T-helper 1 cell treated with Interleukin-12 subunit alpha and Interleukin-12 subunit beta and Interleukin-4 antibody, amounts not matched to agents 30 μg/mL and 1 μg/mL, for 36 hours (primary cell): ENCODE data around the gene DCX.

Experiments used
- H3K27ac Mint-ChIP-seq: one replicate; pipeline ENCODE4 v1.8.0; 2021; ENCODE audit warnings: mild to moderate bottlenecking, mixed read lengths
- H3K27me3 Mint-ChIP-seq: one replicate; pipeline ENCODE4 v1.8.0; 2021; ENCODE audit warnings: low read depth, mixed read lengths
- H3K36me3 Mint-ChIP-seq: one replicate; pipeline ENCODE4 v1.8.0; 2021; ENCODE audit warnings: low read depth, mixed read lengths
- H3K4me1 Mint-ChIP-seq: one replicate; pipeline ENCODE4 v1.8.0; 2021; ENCODE audit warnings: low read depth, mixed read lengths
- H3K4me3 Mint-ChIP-seq: one replicate; pipeline ENCODE4 v1.8.0; 2021; ENCODE audit warnings: mild to moderate bottlenecking, moderate library complexity, mixed read lengths
- H3K9me3 Mint-ChIP-seq: one replicate; pipeline ENCODE4 v1.8.0; 2021; ENCODE audit warnings: mixed read lengths

DCX gene

GRCh38 chrX:111309083-111309482 lies 102.9 kb downstream of the DCX start:
- H3K36me3 Mint-ChIP-seq = no peaks in the 10 kb centered on the region
- H3K9me3 Mint-ChIP-seq = no peaks in the 10 kb centered on the region
- H3K4me1 Mint-ChIP-seq = no peaks in the 10 kb centered on the region
- no peak overlapping the region for H3K27ac Mint-ChIP-seq
- H3K4me3 Mint-ChIP-seq = no peak overlapping the region
- H3K27me3 Mint-ChIP-seq = no peaks in the 10 kb centered on the region

GRCh38 chrX:111308039-111308438 lies 104.0 kb downstream of the DCX start:
- H3K27me3 Mint-ChIP-seq = no peaks in the 10 kb centered on the region
- H3K4me1 Mint-ChIP-seq = no peaks in the 10 kb centered on the region
- no peaks in the 10 kb centered on the region for H3K9me3 Mint-ChIP-seq
- H3K27ac Mint-ChIP-seq = no peak overlapping the region
- no peaks in the 10 kb centered on the region for H3K36me3 Mint-ChIP-seq
- H3K4me3 Mint-ChIP-seq = no peak overlapping the region

- no peaks in the 10 kb centered on the region for H3K36me3 Mint-ChIP-seq
- no peak overlapping the region for H3K27ac Mint-ChIP-seq
These were observed 109.7 kb downstream of the DCX start for GRCh38 chrX:111302284-111302683.

GRCh38 chrX:111288841-111289240 lies 123.2 kb downstream of the DCX start:
- no peaks in the 10 kb centered on the region for H3K9me3 Mint-ChIP-seq
- H3K36me3 Mint-ChIP-seq = no peaks in the 10 kb centered on the region
- no peaks in the 10 kb centered on the region for H3K27me3 Mint-ChIP-seq
- no peak overlapping the region for H3K4me3 Mint-ChIP-seq
- no peaks in the 10 kb centered on the region for H3K4me1 Mint-ChIP-seq
- no peak overlapping the region for H3K27ac Mint-ChIP-seq

More at GRCh38 chrX:111302284-111302683, 109.7 kb downstream of the DCX start:
- Mint-ChIP-seq H3K4me3 (no peak overlapping the region), H3K4me1 (no peaks in the 10 kb centered on the region), H3K9me3 (no peaks in the 10 kb centered on the region), H3K27me3 (no peaks in the 10 kb centered on the region)

- no peak overlapping the region for H3K27ac Mint-ChIP-seq
- no peak overlapping the region for H3K4me3 Mint-ChIP-seq
- H3K9me3 Mint-ChIP-seq = no peaks in the 10 kb centered on the region
- no peaks in the 10 kb centered on the region for H3K36me3 Mint-ChIP-seq
- no peaks in the 10 kb centered on the region for H3K4me1 Mint-ChIP-seq
- H3K27me3 Mint-ChIP-seq = no peaks in the 10 kb centered on the region
These were observed 127.2 kb downstream of the DCX start for GRCh38 chrX:111284631-111285293.

- Mint-ChIP-seq H3K36me3 (no peaks in the 10 kb centered on the region), H3K4me1 (no peaks in the 10 kb centered on the region), H3K4me3 (no peak overlapping the region), H3K27me3 (no peaks in the 10 kb centered on the region), H3K27ac (no peak overlapping the region), H3K9me3 (no peaks in the 10 kb centered on the region)
These were observed 128.5 kb downstream of the DCX start for GRCh38 chrX:111283446-111283845.

GRCh38 chrX:111282991-111283390 lies 129.0 kb downstream of the DCX start:
- no peak overlapping the region for H3K27ac Mint-ChIP-seq

GRCh38 chrX:111282139-111282538 lies 129.9 kb downstream of the DCX start:
- Mint-ChIP-seq H3K9me3 (no peaks in the 10 kb centered on the region), H3K4me1 (no peaks in the 10 kb centered on the region), H3K27ac (no peak overlapping the region), H3K27me3 (no peaks in the 10 kb centered on the region), H3K36me3 (no peaks in the 10 kb centered on the region), H3K4me3 (no peak overlapping the region)

More at GRCh38 chrX:111282991-111283390, 129.0 kb downstream of the DCX start:
- H3K36me3 Mint-ChIP-seq = no peaks in the 10 kb centered on the region
- H3K27me3 Mint-ChIP-seq = no peaks in the 10 kb centered on the region
- H3K9me3 Mint-ChIP-seq = no peaks in the 10 kb centered on the region
- no peak overlapping the region for H3K4me3 Mint-ChIP-seq
- H3K4me1 Mint-ChIP-seq = no peaks in the 10 kb centered on the region

GRCh38 chrX:111270339-111270738 lies 141.7 kb downstream of the DCX start, which contains the start of gene CAPN6:
Gene CAPN6, minus strand, starts transcription at chrX:111270483. Its CDS starts 6,547 bp downstream, at chrX:111263936.
- Mint-ChIP-seq H3K27me3 (no peaks in the 10 kb centered on the region), H3K36me3 (no peaks in the 10 kb centered on the region), H3K9me3 (no peaks in the 10 kb centered on the region), H3K4me3 (no peak within 1 kb of the TSS), H3K27ac (no peak within 1 kb of the TSS), H3K4me1 (no peaks in the 10 kb centered on the region)

GRCh38 chrX:111268506-111268905 lies 143.5 kb downstream of the DCX start:
- H3K9me3 Mint-ChIP-seq = no peaks in the 10 kb centered on the region
- H3K27me3 Mint-ChIP-seq = no peaks in the 10 kb centered on the region
- no peak overlapping the region for H3K4me3 Mint-ChIP-seq
- no peaks in the 10 kb centered on the region for H3K4me1 Mint-ChIP-seq
- H3K27ac Mint-ChIP-seq = no peak overlapping the region
- no peaks in the 10 kb centered on the region for H3K36me3 Mint-ChIP-seq

GRCh38 chrX:111265486-111265885 lies 146.5 kb downstream of the DCX start:
- H3K4me1 Mint-ChIP-seq = no peaks in the 10 kb centered on the region
- no peak overlapping the region for H3K4me3 Mint-ChIP-seq
- H3K9me3 Mint-ChIP-seq = no peaks in the 10 kb centered on the region
- H3K27me3 Mint-ChIP-seq = no peaks in the 10 kb centered on the region
- H3K27ac Mint-ChIP-seq = no peak overlapping the region
- no peaks in the 10 kb centered on the region for H3K36me3 Mint-ChIP-seq

- no peak overlapping the region for H3K27ac Mint-ChIP-seq
- H3K9me3 Mint-ChIP-seq = no peaks in the 10 kb centered on the region
- no peak overlapping the region for H3K4me3 Mint-ChIP-seq
- H3K36me3 Mint-ChIP-seq = no peaks in the 10 kb centered on the region
- no peaks in the 10 kb centered on the region for H3K27me3 Mint-ChIP-seq
- H3K4me1 Mint-ChIP-seq = no peaks in the 10 kb centered on the region
These were observed 147.6 kb downstream of the DCX start for GRCh38 chrX:111264385-111264784.

- H3K9me3 Mint-ChIP-seq = no peaks in the 10 kb centered on the region
- no peaks in the 10 kb centered on the region for H3K36me3 Mint-ChIP-seq
- H3K27ac Mint-ChIP-seq = no peak overlapping the region
- no peaks in the 10 kb centered on the region for H3K4me1 Mint-ChIP-seq
- no peaks in the 10 kb centered on the region for H3K27me3 Mint-ChIP-seq
- no peak overlapping the region for H3K4me3 Mint-ChIP-seq
These were observed 149.9 kb downstream of the DCX start for GRCh38 chrX:111262086-111262485.

- Mint-ChIP-seq H3K9me3 (no peaks in the 10 kb centered on the region), H3K27me3 (no peaks in the 10 kb centered on the region), H3K27ac (no peak overlapping the region), H3K4me1 (no peaks in the 10 kb centered on the region), H3K36me3 (no peaks in the 10 kb centered on the region), H3K4me3 (no peak overlapping the region)
These were observed 151.5 kb downstream of the DCX start for GRCh38 chrX:111260451-111260850.

- Mint-ChIP-seq H3K9me3 (no peaks in the 10 kb centered on the region), H3K4me3 (no peak overlapping the region), H3K4me1 (no peaks in the 10 kb centered on the region), H3K36me3 (no peaks in the 10 kb centered on the region), H3K27ac (no peak overlapping the region), H3K27me3 (no peaks in the 10 kb centered on the region)
These were observed 152.4 kb downstream of the DCX start for GRCh38 chrX:111259559-111259958.

GRCh38 chrX:111257733-111258132 lies 154.3 kb downstream of the DCX start:
- Mint-ChIP-seq H3K27ac (no peak overlapping the region), H3K4me3 (no peak overlapping the region), H3K27me3 (no peaks in the 10 kb centered on the region), H3K4me1 (no peaks in the 10 kb centered on the region), H3K9me3 (no peaks in the 10 kb centered on the region), H3K36me3 (no peaks in the 10 kb centered on the region)
